ENCODE measurements around the gene SLCO3A1.

The SLCO3A1 gene

DNA sequence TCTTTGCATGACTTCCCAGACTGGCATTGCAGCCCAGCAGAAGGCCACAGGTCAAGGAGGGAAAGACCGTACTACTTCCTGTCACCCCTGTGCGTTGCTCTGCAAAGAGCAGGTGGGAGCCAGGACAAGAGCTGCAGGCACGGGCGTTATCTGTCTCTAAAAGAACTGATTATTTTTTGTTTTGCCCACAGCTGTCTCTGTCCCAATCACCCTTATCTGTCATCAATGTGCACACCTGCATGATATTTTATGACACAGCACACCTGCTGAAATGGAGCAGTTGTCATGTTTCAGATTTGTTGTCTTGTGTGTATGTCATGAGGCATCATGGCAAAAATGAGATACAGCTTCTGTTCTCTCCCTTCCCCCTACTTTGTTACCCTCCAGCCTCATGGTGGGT is 58.8 kb downstream of the SLCO3A1 start:
- H3K27me3 ChIP-seq (ENCODE audit: insufficient read depth, low read length, poor library complexity, severe bottlenecking): no peaks in the 10 kb centered on the region
- no peak overlapping the region for H3K4me2 ChIP-seq (ENCODE audit: low read depth, low read length, poor library complexity, severe bottlenecking)
- H3K4me1 ChIP-seq (ENCODE audit: insufficient read depth, low read length, poor library complexity, severe bottlenecking): no peaks in the 10 kb centered on the region
- H3K9me3 ChIP-seq (ENCODE audit: insufficient read depth, low read depth, low read length): no peaks in the 10 kb centered on the region
- no peak overlapping the region for H3K9ac ChIP-seq (ENCODE audit: low read depth, low read length, poor library complexity, severe bottlenecking)
- H3K9me2 ChIP-seq (replicated peaks; ENCODE audit: low read depth, low read length): no peaks in the 10 kb centered on the region
- H3K36me3 ChIP-seq (ENCODE audit: insufficient read depth, low read length): no peaks in the 10 kb centered on the region
- no peak for TF ChIP-seq EZH2phosphoT487 (IDR thresholded peaks at IDR 0.05; ENCODE audit: borderline replicate concordance)
- TF ChIP-seq, protein P1, sequence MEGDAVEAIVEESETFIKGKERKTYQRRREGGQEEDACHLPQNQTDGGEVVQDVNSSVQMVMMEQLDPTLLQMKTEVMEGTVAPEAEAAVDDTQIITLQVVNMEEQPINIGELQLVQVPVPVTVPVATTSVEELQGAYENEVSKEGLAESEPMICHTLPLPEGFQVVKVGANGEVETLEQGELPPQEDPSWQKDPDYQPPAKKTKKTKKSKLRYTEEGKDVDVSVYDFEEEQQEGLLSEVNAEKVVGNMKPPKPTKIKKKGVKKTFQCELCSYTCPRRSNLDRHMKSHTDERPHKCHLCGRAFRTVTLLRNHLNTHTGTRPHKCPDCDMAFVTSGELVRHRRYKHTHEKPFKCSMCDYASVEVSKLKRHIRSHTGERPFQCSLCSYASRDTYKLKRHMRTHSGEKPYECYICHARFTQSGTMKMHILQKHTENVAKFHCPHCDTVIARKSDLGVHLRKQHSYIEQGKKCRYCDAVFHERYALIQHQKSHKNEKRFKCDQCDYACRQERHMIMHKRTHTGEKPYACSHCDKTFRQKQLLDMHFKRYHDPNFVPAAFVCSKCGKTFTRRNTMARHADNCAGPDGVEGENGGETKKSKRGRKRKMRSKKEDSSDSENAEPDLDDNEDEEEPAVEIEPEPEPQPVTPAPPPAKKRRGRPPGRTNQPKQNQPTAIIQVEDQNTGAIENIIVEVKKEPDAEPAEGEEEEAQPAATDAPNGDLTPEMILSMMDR (conservative IDR thresholded peaks at IDR 0.05; ENCODE audit: low read length): no peak
- H3K4me3 ChIP-seq (ENCODE audit: low read length, poor library complexity, severe bottlenecking): no peak overlapping the region
- no peaks in the 10 kb centered on the region for H3K79me2 ChIP-seq (ENCODE audit: insufficient read depth, low read length)
- H2AFZ ChIP-seq (ENCODE audit: low read length): no peak overlapping the region
- no peaks in the 10 kb centered on the region for H3F3A ChIP-seq (ENCODE audit: low read depth)
- H4K20me1 ChIP-seq (ENCODE audit: insufficient read depth, low read length, poor library complexity, severe bottlenecking): no peaks in the 10 kb centered on the region

DNA sequence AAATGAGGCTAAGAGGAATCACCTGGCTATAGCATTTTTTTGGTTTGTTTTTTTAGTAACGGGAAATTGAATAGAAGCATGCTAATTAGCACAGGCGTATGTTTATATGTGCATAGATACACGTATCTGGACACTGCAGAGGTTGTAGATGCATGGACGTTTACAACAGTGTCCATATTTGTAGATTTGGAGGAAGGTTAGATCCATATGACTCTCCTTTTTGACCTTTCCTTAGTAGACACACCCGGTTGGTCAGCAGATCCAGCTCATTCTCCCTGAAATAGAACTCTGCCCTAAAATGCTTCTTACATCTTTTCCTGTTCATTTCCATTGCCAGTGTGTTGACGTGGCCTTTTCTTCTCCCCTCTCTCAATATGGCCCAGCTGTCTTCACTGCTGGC is 60.1 kb downstream of the SLCO3A1 start:
- Histone ChIP-seq H2AFZ (ENCODE audit: low read length) (no peak overlapping the region), H4K20me1 (ENCODE audit: insufficient read depth, low read length, poor library complexity, severe bottlenecking) (no peaks in the 10 kb centered on the region), H3K79me2 (ENCODE audit: insufficient read depth, low read length) (no peaks in the 10 kb centered on the region), H3K36me3 (ENCODE audit: insufficient read depth, low read length) (no peaks in the 10 kb centered on the region), H3K4me2 (ENCODE audit: low read depth, low read length, poor library complexity, severe bottlenecking) (no peak overlapping the region), H3K9ac (ENCODE audit: low read depth, low read length, poor library complexity, severe bottlenecking) (no peak overlapping the region), H3K4me1 (ENCODE audit: insufficient read depth, low read length, poor library complexity, severe bottlenecking) (no peaks in the 10 kb centered on the region), H3K27me3 (ENCODE audit: insufficient read depth, low read length, poor library complexity, severe bottlenecking) (no peaks in the 10 kb centered on the region), H3K9me2 (replicated peaks; ENCODE audit: low read depth, low read length) (no peaks in the 10 kb centered on the region), H3F3A (ENCODE audit: low read depth) (no peaks in the 10 kb centered on the region), H3K9me3 (ENCODE audit: insufficient read depth, low read depth, low read length) (no peaks in the 10 kb centered on the region), H3K4me3 (ENCODE audit: low read length, poor library complexity, severe bottlenecking) (no peak overlapping the region)
- TF ChIP-seq, protein P1 (conservative IDR thresholded peaks at IDR 0.05; ENCODE audit: low read length): no peak
- TF ChIP-seq EZH2phosphoT487 (IDR thresholded peaks at IDR 0.05; ENCODE audit: borderline replicate concordance): no peak

DNA sequence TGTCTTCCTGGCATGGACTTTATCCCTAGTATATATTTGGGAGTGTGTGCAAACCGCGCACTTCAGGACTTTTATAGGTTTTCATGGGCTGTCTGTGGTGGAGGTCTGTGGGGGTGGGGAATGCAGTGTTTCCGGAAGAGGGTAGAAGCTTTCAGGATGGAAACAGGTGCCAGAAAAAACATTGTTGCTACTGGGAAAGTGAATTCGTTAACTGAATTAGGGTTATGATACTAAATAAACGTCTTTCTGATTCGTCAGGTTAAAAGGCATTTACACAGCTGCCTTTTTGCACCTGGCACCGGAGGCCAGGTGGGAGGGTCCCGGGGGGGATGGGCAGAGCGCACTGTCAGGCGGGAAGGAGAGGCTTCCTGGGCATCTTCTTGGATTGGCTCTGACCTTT is 62.1 kb downstream of the SLCO3A1 start:
- TF ChIP-seq EZH2phosphoT487 (IDR thresholded peaks at IDR 0.05; ENCODE audit: borderline replicate concordance): no peak
- TF ChIP-seq, protein P1 (conservative IDR thresholded peaks at IDR 0.05; ENCODE audit: low read length): no peak
- no peaks in the 10 kb centered on the region for H3K9me3 ChIP-seq (ENCODE audit: insufficient read depth, low read depth, low read length)

More for the DNA sequence above, 62.1 kb downstream of the SLCO3A1 start:
- Histone ChIP-seq H3K4me3 (ENCODE audit: low read length, poor library complexity, severe bottlenecking) (no peak overlapping the region), H3K27me3 (ENCODE audit: insufficient read depth, low read length, poor library complexity, severe bottlenecking) (no peaks in the 10 kb centered on the region), H3K4me2 (ENCODE audit: low read depth, low read length, poor library complexity, severe bottlenecking) (no peak overlapping the region), H2AFZ (ENCODE audit: low read length) (no peak overlapping the region), H4K20me1 (ENCODE audit: insufficient read depth, low read length, poor library complexity, severe bottlenecking) (no peaks in the 10 kb centered on the region), H3K4me1 (ENCODE audit: insufficient read depth, low read length, poor library complexity, severe bottlenecking) (no peaks in the 10 kb centered on the region), H3F3A (ENCODE audit: low read depth) (no peaks in the 10 kb centered on the region), H3K36me3 (ENCODE audit: insufficient read depth, low read length) (no peaks in the 10 kb centered on the region), H3K79me2 (ENCODE audit: insufficient read depth, low read length) (no peaks in the 10 kb centered on the region), H3K9me2 (replicated peaks; ENCODE audit: low read depth, low read length) (no peaks in the 10 kb centered on the region), H3K9ac (ENCODE audit: low read depth, low read length, poor library complexity, severe bottlenecking) (no peak overlapping the region)

Measured in Loucy (cell line).